HG02642 (cell line): ENCODE measurements around the gene ELP5.

Experiments used
- ATAC-seq: cut with Tn5 transposase; IDR thresholded peaks from one replicate; pipeline ENCODE4 v1.9.1; 2021; ENCODE audit warnings: mild to moderate bottlenecking; ENCODE audit not compliant: unreplicated experiment, poor library complexity

ELP5 gene

GRCh38 chr17:7250695-7251627 lies 1.1 kb upstream of the ELP5 start:
- ATAC-seq = peak; percentile 1

GRCh38 chr17:7251661-7252175 lies 297 bp upstream of the ELP5 start, which contains the start of gene CTDNEP1:
TSS of gene CTDNEP1 (minus strand) at chr17:7251734. CDS start at chr17:7251296, 438 bp downstream.
- ATAC-seq = peak; percentile 80

GRCh38 chr17:7253082-7253481 lies 1.1 kb downstream of the ELP5 start:
- no peak for ATAC-seq

- no peak for ATAC-seq
These were observed 2.5 kb downstream of the ELP5 start for GRCh38 chr17:7254511-7254910.

- no peak for ATAC-seq
These were observed 4.9 kb downstream of the ELP5 start for GRCh38 chr17:7256766-7257456.

- no peak for ATAC-seq
These were observed 6.9 kb downstream of the ELP5 start for GRCh38 chr17:7258731-7259554.

GRCh38 chr17:7259555-7259889 lies 7.5 kb downstream of the ELP5 start:
- ATAC-seq = no peak

GRCh38 chr17:7260151-7260550 lies 8.1 kb downstream of the ELP5 start:
- no peak for ATAC-seq

GRCh38 chr17:7260651-7261378 lies 8.8 kb downstream of the ELP5 start:
- ATAC-seq = no peak

GRCh38 chr17:7261379-7262191 lies 9.6 kb downstream of the ELP5 start:
- ATAC-seq = no peak

- ATAC-seq = no peak
These were observed 10.3 kb downstream of the ELP5 start, which contains the start of gene CLDN7 for GRCh38 chr17:7262192-7262934. TSS of gene CLDN7 (minus strand) at chr17:7262478. CDS start at chr17:7262043, 435 bp downstream.

GRCh38 chr17:7262935-7263800 lies 11.2 kb downstream of the ELP5 start:
- no peak for ATAC-seq

- ATAC-seq = no peak
These were observed 11.7 kb downstream of the ELP5 start for GRCh38 chr17:7263801-7264078.

- no peak for ATAC-seq
These were observed 14.8 kb downstream of the ELP5 start for GRCh38 chr17:7266784-7267183.

- no peak for ATAC-seq
These were observed 27.4 kb downstream of the ELP5 start for GRCh38 chr17:7279448-7279847.

GRCh38 chr17:7280519-7281073 lies 28.6 kb downstream of the ELP5 start:
- ATAC-seq = peak; percentile 65
